ENCODE measurements around the gene LDB2.
A peak's percentile ranks its signal among the peaks of the same experiment; 100 is the strongest.
"Not testable (repeated sequence)": the region's sequence is repeated elsewhere in the genome, so short reads cannot be mapped to it uniquely, and the experiment has no call there.

LDB2 gene

GRCh38 chr4:16897991-16898827 is at the start of gene LDB2:
Gene LDB2 (minus strand): TSS chr4:16898645.
- no peak for DNase-seq (ENCODE audit: low read depth in 2 of 2)

- DNase-seq (ENCODE audit: low read depth in 2 of 2): no peak
Measured at GRCh38 chr4:16942491-16942890, 44.0 kb upstream of the LDB2 start.

GRCh38 chr4:16939178-16939577 is 40.7 kb upstream of the LDB2 start:
- no peak for DNase-seq (ENCODE audit: low read depth in 2 of 2)

GRCh38 chr4:16938512-16939040 is 40.1 kb upstream of the LDB2 start:
- no peak for DNase-seq (ENCODE audit: low read depth in 2 of 2)

- no peak for DNase-seq (ENCODE audit: low read depth in 2 of 2)
Measured at GRCh38 chr4:16931339-16932305, 33.2 kb upstream of the LDB2 start.

- DNase-seq (ENCODE audit: low read depth in 2 of 2): no peak
Measured at GRCh38 chr4:16926214-16926613, 27.8 kb upstream of the LDB2 start.

- not testable (repeated sequence) for DNase-seq (ENCODE audit: low read depth in 2 of 2)
Measured at GRCh38 chr4:16918716-16919115, 20.3 kb upstream of the LDB2 start.

- peak; percentile 60 to 77 for DNase-seq (ENCODE audit: low read depth in 2 of 2)
Measured at GRCh38 chr4:16916719-16917337, 18.4 kb upstream of the LDB2 start.

GRCh38 chr4:16916031-16916430 is 17.6 kb upstream of the LDB2 start:
- no peak for DNase-seq (ENCODE audit: low read depth in 2 of 2)

- no peak for DNase-seq (ENCODE audit: low read depth in 2 of 2)
Measured at GRCh38 chr4:16914208-16914607, 15.8 kb upstream of the LDB2 start.

DNA sequence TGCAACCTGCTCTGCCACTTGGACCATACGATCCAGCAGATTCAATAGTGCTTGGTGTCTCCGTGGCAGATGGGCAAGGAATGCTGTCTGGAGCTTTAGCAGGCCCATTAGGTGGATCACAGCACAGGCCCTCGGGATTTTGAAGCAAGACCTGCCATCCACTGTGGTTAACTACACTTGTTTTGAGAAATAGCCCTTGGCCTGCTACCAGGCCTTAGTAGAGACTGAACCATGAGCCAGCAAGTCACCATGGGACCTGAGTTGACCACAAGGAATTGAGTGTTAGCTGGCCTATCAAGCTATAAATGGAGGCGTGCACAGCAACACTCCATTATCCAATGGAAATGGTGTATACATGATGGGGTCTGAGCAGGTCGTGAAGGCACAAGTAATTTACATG is 14.5 kb upstream of the LDB2 start:
- no peak for DNase-seq (ENCODE audit: low read depth in 2 of 2)

- no peak for DNase-seq (ENCODE audit: low read depth in 2 of 2)
Measured at GRCh38 chr4:16909281-16909680, 10.8 kb upstream of the LDB2 start.

DNA sequence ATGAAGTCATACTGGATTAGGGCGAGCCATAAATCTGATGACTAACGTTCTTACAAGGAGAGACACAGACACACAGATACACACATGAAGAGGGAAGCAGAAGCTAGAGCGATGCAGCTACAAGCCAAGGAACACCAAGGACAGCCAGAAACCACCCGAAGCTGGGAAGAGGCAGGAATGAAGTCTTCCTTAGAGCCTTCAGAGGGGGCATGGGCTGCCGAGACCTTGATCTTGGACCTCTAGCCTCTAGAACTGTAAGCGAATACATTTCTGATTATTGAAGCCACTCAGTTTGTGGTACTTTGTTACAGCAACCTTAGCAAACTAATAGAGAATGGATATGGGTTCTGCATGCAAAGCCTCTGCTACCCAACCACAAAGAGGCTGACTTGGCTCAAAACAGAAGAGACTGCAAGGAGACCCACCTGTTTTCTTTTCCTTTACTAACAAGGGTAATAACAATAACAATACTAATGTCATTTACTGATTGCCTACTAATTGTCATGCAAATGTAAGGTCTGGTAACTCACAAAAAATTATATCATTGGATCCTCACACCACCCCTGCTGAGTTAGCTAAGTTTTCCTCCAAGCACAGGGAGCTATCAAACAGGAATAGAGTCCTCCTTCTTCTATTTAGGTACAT is 10.1 kb upstream of the LDB2 start:
- DNase-seq (ENCODE audit: low read depth in 2 of 2): no peak

GRCh38 chr4:16900325-16900724 is 1.9 kb upstream of the LDB2 start:
- no peak for DNase-seq (ENCODE audit: low read depth in 2 of 2)

DNA sequence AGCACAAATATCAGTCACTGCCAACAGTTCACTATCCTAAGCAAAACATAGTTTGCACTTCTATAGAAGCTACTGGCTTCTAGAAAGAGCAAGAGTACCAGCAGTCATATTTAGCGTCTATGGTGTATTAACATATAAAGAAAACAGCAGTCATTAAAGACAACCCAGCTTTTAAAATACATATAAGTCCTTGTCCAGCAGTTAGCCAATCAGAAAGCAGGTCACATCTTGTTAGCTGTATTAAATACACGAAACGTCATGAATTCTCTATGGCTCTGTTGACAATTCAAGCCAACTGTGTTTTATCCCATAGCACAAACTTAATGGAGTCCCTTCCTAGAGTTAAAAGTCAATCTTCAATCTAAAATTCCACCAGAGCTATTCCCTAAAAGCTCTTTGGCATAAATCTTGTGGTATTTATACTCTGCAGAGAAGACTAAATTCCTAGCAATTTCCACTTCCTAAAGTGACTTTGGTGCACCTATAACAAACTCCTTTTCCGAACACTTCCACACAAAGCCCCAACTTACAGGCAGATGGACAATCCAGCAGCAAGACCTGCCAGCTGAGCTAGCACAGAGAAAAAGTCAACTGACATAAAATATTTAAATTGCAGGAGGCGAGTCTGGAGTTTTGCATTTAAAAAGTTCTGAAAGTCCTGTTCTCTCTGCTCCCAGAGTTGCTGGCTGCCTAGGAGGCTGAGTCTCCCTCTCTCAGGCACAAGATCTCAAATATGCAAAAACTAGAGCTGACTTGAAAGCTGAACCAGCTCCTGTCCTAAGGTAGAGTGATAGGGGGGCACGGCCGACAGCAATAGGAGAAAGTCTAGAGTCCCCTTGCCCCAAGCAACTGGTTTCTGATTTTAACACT is 1.3 kb downstream of the LDB2 start:
- DNase-seq (ENCODE audit: low read depth in 2 of 2): no peak

DNA sequence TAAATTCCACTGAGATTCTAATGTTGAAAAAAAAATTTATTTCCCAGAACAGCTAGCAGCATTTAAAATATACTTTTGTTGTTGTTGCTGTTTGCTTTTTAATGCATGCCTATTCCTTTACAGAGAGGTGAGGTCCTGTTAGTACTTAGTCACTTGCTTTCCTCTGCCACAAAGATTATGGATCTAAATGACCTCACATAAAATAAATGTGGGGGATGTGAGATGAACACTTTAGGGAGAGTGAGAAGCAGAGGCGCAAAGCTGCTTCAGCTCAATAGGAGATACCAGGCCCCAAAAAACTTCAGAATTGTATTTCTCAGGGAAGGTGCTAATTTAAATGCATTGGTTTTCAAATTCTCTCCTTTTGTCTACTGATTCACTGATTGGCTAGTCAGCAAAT is 4.0 kb downstream of the LDB2 start:
- DNase-seq (ENCODE audit: low read depth in 2 of 2): no peak

DNA sequence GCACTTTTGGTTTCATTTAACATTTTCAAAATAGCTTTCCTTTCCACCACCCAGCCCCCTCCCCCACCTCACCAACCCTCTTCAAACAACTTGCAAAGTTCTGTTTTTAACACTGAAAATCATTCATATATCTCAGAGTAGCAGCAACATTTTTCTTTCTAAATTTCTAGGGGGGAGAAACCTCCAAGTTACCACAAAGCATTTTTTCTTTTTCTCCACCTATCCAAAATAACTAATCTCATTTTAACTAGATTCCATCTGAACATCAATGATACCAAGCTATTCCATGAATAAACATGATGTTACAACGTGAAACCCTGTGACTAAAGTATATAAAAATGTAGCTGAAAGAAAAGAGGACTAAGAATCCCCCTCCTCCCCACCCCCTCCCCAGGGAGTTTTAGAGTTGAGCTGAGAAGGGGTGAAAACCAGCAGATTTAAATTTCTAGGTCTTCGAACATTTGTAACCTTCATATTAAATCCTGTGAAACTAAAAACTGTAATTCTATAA is 5.2 kb downstream of the LDB2 start:
- peak in 1 of 2 donors; percentile 3 for DNase-seq (ENCODE audit: low read depth in 2 of 2)

- no peak for DNase-seq (ENCODE audit: low read depth in 2 of 2)
Measured at GRCh38 chr4:16890651-16891050, 7.8 kb downstream of the LDB2 start.

DNA sequence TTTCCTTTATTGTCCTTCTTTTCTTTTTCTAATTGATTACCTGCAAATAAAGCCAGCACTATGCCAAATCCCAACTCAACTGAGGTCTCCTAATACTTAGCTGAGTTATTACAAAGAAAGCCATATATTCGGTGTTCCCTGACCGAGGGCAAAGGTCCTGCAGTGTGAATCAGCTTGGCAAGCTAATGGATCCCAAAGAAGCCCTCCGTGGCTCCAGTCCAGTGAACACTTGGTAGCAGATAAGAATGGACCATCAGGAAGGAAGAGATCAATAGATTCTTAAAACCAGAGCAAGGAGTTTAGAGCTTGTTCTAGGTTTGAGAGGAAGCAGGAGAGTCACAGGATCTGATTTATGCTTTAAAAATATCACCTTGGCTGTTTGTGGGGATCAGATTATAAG is 8.5 kb downstream of the LDB2 start:
- no peak for DNase-seq (ENCODE audit: low read depth in 2 of 2)

GRCh38 chr4:16887887-16888286 is 10.6 kb downstream of the LDB2 start:
- no peak for DNase-seq (ENCODE audit: low read depth in 2 of 2)

Measured in stimulated activated CD4-positive, alpha-beta T cell treated with anti-CD3 and anti-CD28 coated beads, Interleukin-4, amount 100 ng/mL, for 48 hours (primary cell).